ENCODE results near the gene TSC22D4. TPM values are rescaled to one million over a fixed set of nuclear protein-coding genes. Genes with fewer than 3 reads are reported as not detected.

Gene TSC22D4
- total RNA-seq, 1 donor from 2014 or later: 53.4 TPM

GRCh38 chr7:100513212-100513810, 34.3 kb upstream of the TSC22D4 start:
- Histone ChIP-seq H3K4me3 (ENCODE audit: insufficient read depth, low read depth, low read length) (no peak overlapping the region), H3K79me2 (ENCODE audit: insufficient read depth, low read length) (no peaks in the 10 kb centered on the region), H3K9me3 (ENCODE audit: insufficient read depth, low read depth, low read length) (no peaks in the 10 kb centered on the region), H3K27ac (ENCODE audit: low read depth, low read length) (no peak overlapping the region), H2AFZ (ENCODE audit: low read depth, low read length) (no peak overlapping the region), H3K36me3 (ENCODE audit: insufficient read depth, low read length) (no peaks in the 10 kb centered on the region), H3K9ac (ENCODE audit: low read length) (no peak overlapping the region), H3K4me2 (ENCODE audit: low read length) (no peak overlapping the region), H4K20me1 (ENCODE audit: insufficient read depth, low read length) (no peaks in the 10 kb centered on the region), H3K4me1 (ENCODE audit: insufficient read depth, low read length) (peaks cover 18% of the 10 kb centered on the region), H3K27me3 (ENCODE audit: insufficient read depth, low read length) (peaks cover 5% of the 10 kb centered on the region)
- TF ChIP-seq EZH2 (IDR thresholded peaks at IDR 0.05; ENCODE audit: insufficient read depth, low read length): no peak
- no peak for TF ChIP-seq CTCF (IDR thresholded peaks at IDR 0.05; ENCODE audit: insufficient read depth, low read depth, low read length)
- DNase-seq (ENCODE audit: low read depth) (no peak), FAIRE-seq (no peak)
- peaks cover 13% of the 10 kb centered on the region for H3K27me3 Mint-ChIP-seq (ENCODE audit: low read depth, unreplicated experiment)
- H3K9me3 Mint-ChIP-seq (ENCODE audit: unreplicated experiment): no peaks in the 10 kb centered on the region
- H3K4me1 Mint-ChIP-seq (ENCODE audit: low read depth, unreplicated experiment): peaks cover 9% of the 10 kb centered on the region
- no peaks in the 10 kb centered on the region for H3K36me3 Mint-ChIP-seq (ENCODE audit: low read depth, unreplicated experiment)
- no peak overlapping the region for H3K4me3 Mint-ChIP-seq (ENCODE audit: unreplicated experiment)
- H3K27ac Mint-ChIP-seq (ENCODE audit: unreplicated experiment): no peak overlapping the region

- FAIRE-seq: no peak
- TF ChIP-seq EZH2 (IDR thresholded peaks at IDR 0.05; ENCODE audit: insufficient read depth, low read length) (no peak), CTCF (IDR thresholded peaks at IDR 0.05; ENCODE audit: insufficient read depth, low read depth, low read length) (no peak)
These were observed 31.6 kb upstream of the TSC22D4 start for GRCh38 chr7:100510437-100511239.

GRCh38 chr7:100509231-100509630, 30.2 kb upstream of the TSC22D4 start:
- no peaks in the 10 kb centered on the region for H4K20me1 ChIP-seq (ENCODE audit: insufficient read depth, low read length)
- Mint-ChIP-seq H3K4me1 (ENCODE audit: low read depth, unreplicated experiment) (no peaks in the 10 kb centered on the region), H3K4me3 (ENCODE audit: unreplicated experiment) (no peak overlapping the region), H3K27me3 (ENCODE audit: low read depth, unreplicated experiment) (peaks cover 17% of the 10 kb centered on the region), H3K9me3 (ENCODE audit: unreplicated experiment) (no peaks in the 10 kb centered on the region), H3K36me3 (ENCODE audit: low read depth, unreplicated experiment) (no peaks in the 10 kb centered on the region), H3K27ac (ENCODE audit: unreplicated experiment) (no peak overlapping the region)
- H3K27me3 ChIP-seq (ENCODE audit: insufficient read depth, low read length): peaks cover 2% of the 10 kb centered on the region
- no peak overlapping the region for H3K9ac ChIP-seq (ENCODE audit: low read length)
- H3K4me2 ChIP-seq (ENCODE audit: low read length): no peak overlapping the region
- H3K9me3 ChIP-seq (ENCODE audit: insufficient read depth, low read depth, low read length): no peaks in the 10 kb centered on the region
- H2AFZ ChIP-seq (ENCODE audit: low read depth, low read length): peak overlapping the region; percentile 65
- no peak overlapping the region for H3K4me3 ChIP-seq (ENCODE audit: insufficient read depth, low read depth, low read length)
- FAIRE-seq (no peak), DNase-seq (ENCODE audit: low read depth) (peak; percentile 78)
- H3K4me1 ChIP-seq (ENCODE audit: insufficient read depth, low read length): peaks cover 3% of the 10 kb centered on the region
- no peak overlapping the region for H3K27ac ChIP-seq (ENCODE audit: low read depth, low read length)
- no peaks in the 10 kb centered on the region for H3K79me2 ChIP-seq (ENCODE audit: insufficient read depth, low read length)
- no peaks in the 10 kb centered on the region for H3K36me3 ChIP-seq (ENCODE audit: insufficient read depth, low read length)
- TF ChIP-seq EZH2 (IDR thresholded peaks at IDR 0.05; ENCODE audit: insufficient read depth, low read length) (no peak), CTCF (IDR thresholded peaks at IDR 0.05; ENCODE audit: insufficient read depth, low read depth, low read length) (no peak)

More at GRCh38 chr7:100510437-100511239, 31.6 kb upstream of the TSC22D4 start:
- H3K4me3 ChIP-seq (ENCODE audit: insufficient read depth, low read depth, low read length): no peak overlapping the region
- no peaks in the 10 kb centered on the region for H3K9me3 Mint-ChIP-seq (ENCODE audit: unreplicated experiment)
- H3K4me1 Mint-ChIP-seq (ENCODE audit: low read depth, unreplicated experiment): peaks cover 4% of the 10 kb centered on the region
- H3K27ac ChIP-seq (ENCODE audit: low read depth, low read length): no peak overlapping the region
- H3K4me1 ChIP-seq (ENCODE audit: insufficient read depth, low read length): peaks cover 9% of the 10 kb centered on the region
- H3K9ac ChIP-seq (ENCODE audit: low read length): no peak overlapping the region
- H3K4me2 ChIP-seq (ENCODE audit: low read length): no peak overlapping the region
- H2AFZ ChIP-seq (ENCODE audit: low read depth, low read length): no peak overlapping the region
- no peaks in the 10 kb centered on the region for H3K9me3 ChIP-seq (ENCODE audit: insufficient read depth, low read depth, low read length)
- H3K4me3 Mint-ChIP-seq (ENCODE audit: unreplicated experiment): no peak overlapping the region
- H3K27ac Mint-ChIP-seq (ENCODE audit: unreplicated experiment): no peak overlapping the region
- peaks cover 2% of the 10 kb centered on the region for H3K27me3 ChIP-seq (ENCODE audit: insufficient read depth, low read length)
- no peaks in the 10 kb centered on the region for H3K36me3 ChIP-seq (ENCODE audit: insufficient read depth, low read length)
- DNase-seq (ENCODE audit: low read depth): no peak
- no peaks in the 10 kb centered on the region for H3K79me2 ChIP-seq (ENCODE audit: insufficient read depth, low read length)
- H3K36me3 Mint-ChIP-seq (ENCODE audit: low read depth, unreplicated experiment): no peaks in the 10 kb centered on the region
- H4K20me1 ChIP-seq (ENCODE audit: insufficient read depth, low read length): no peaks in the 10 kb centered on the region
- peaks cover 17% of the 10 kb centered on the region for H3K27me3 Mint-ChIP-seq (ENCODE audit: low read depth, unreplicated experiment)
